SK-N-MC (cell line): ENCODE results near the gene ZNF341.

Experiments
- DNase-seq: peaks from one replicate; pipeline ENCODE4 v3.0.0-alpha.2; 2011; ENCODE audit warnings: low read depth, low spot score
- H3K27ac ChIP-seq: fragments of 200-600 bp; sonication (generic); 2 replicates; pipeline ENCODE4 v1.5.1; 2016; ENCODE audit warnings: mixed run types
- H3K36me3 ChIP-seq: fragments of 200-600 bp; sonication (generic); 2 replicates; pipeline ENCODE4 v1.6.1; 2017; ENCODE audit warnings: antibody characterized with exemption, low read length, mixed read lengths; ENCODE audit not compliant: insufficient read depth
- H3K4me3 ChIP-seq: fragments of 200-600 bp; sonication (generic); 2 replicates; pipeline ENCODE4 v1.5.1; 2016
- H3K9ac ChIP-seq: fragments of 200-600 bp; sonication (generic); 2 replicates; pipeline ENCODE4 v1.8.0; 2017; ENCODE audit warnings: mixed run types, mixed read lengths; ENCODE audit not compliant: insufficient read length
- H3K9me3 ChIP-seq: fragments of 200-600 bp; sonication (generic); 2 replicates; pipeline ENCODE4 v1.6.1; 2017; ENCODE audit warnings: low read depth, mild to moderate bottlenecking, antibody characterized with exemption, low read length, moderate library complexity, mixed read lengths
- EZH2 ChIP-seq: fragments of 200-600 bp; sonication (generic); IDR thresholded peaks from one replicate; pipeline ENCODE4 v1.6.1; 2017; ENCODE audit warnings: antibody characterized with exemption
- FOXP2 ChIP-seq: optimal IDR thresholded peaks from 2 replicates; pipeline ENCODE3; 2011; ENCODE audit warnings: mild to moderate bottlenecking, moderate library complexity; ENCODE audit not compliant: insufficient read depth; ENCODE audit errors: extremely low read length, control extremely low read depth
- POLR2AphosphoS5 ChIP-seq: IDR thresholded peaks from 2 replicates; pipeline ENCODE4 v1.6.1; 2012; ENCODE audit warnings: mild to moderate bottlenecking, low read depth, low read length, borderline replicate concordance

ZNF341 gene

GRCh38 chr20:33687993-33688937 is 43.5 kb upstream of the ZNF341 start:
- no peak overlapping the region for H3K4me3 ChIP-seq
- no peak overlapping the region for H3K27ac ChIP-seq
- TF ChIP-seq FOXP2 (no peak), EZH2 (no peak), POLR2AphosphoS5 (no peak)
- DNase-seq = no peak
- H3K9me3 ChIP-seq = no peaks in the 10 kb centered on the region
- H3K36me3 ChIP-seq = no peaks in the 10 kb centered on the region
- no peak overlapping the region for H3K9ac ChIP-seq

DNA sequence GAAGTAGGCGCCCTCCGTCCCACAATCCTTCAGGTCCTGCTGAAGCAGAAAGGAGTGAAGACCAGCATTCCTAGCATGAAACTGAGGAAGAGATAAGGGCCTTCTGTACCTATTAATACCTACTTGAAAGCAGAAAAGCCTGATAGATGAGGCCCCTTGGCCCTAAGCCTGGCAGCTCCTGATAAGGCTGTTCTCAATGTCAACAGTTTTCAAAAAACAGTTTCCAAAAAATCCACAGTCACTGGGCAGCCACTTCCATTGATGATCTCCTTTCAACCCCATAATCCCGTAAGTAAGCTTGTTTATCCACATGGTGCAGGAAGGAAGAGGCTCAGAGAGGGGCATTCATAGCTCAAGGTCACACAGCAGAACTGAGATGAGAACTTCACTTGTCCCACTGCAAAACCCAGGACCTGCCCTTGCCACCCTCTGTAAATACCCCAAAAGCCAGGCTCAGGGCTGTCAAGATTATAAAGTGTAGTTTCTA is 42.8 kb upstream of the ZNF341 start:
- H3K36me3 ChIP-seq = no peaks in the 10 kb centered on the region
- no peak for TF ChIP-seq EZH2
- no peak overlapping the region for H3K27ac ChIP-seq
- H3K9me3 ChIP-seq = no peaks in the 10 kb centered on the region
- no peak for DNase-seq
- no peak overlapping the region for H3K4me3 ChIP-seq
- H3K9ac ChIP-seq = no peak overlapping the region

GRCh38 chr20:33689493-33689892 is 42.3 kb upstream of the ZNF341 start:
- Histone ChIP-seq H3K36me3 (no peaks in the 10 kb centered on the region), H3K9ac (no peak overlapping the region), H3K4me3 (no peak overlapping the region), H3K27ac (no peak overlapping the region), H3K9me3 (no peaks in the 10 kb centered on the region)
- TF ChIP-seq EZH2 (no peak), FOXP2 (no peak), POLR2AphosphoS5 (no peak)
- no peak for DNase-seq

DNA sequence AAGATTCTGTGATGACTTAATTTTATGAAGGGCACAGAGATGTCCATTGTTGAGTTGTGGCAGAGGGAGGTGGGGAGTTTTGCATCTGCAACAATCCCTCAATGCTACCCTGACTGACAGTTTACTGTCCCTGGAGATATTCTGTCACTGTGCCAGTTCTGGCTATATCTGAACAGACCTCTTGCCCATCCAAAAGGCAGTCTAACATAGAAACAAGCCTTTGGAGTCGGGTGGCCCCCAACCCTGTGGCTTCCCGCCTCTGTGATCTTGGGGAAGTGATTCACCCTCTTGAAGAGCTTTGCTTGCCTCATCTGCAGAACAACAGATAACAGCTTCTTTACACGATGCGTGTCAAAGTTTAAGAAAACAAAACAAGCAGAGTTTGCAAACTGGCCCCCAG is 41.8 kb upstream of the ZNF341 start:
- Histone ChIP-seq H3K4me3 (no peak overlapping the region), H3K36me3 (no peaks in the 10 kb centered on the region), H3K27ac (no peak overlapping the region), H3K9me3 (no peaks in the 10 kb centered on the region), H3K9ac (no peak overlapping the region)
- no peak for DNase-seq
- no peak for TF ChIP-seq EZH2
- no peak for TF ChIP-seq POLR2AphosphoS5
- TF ChIP-seq FOXP2 = no peak

DNA sequence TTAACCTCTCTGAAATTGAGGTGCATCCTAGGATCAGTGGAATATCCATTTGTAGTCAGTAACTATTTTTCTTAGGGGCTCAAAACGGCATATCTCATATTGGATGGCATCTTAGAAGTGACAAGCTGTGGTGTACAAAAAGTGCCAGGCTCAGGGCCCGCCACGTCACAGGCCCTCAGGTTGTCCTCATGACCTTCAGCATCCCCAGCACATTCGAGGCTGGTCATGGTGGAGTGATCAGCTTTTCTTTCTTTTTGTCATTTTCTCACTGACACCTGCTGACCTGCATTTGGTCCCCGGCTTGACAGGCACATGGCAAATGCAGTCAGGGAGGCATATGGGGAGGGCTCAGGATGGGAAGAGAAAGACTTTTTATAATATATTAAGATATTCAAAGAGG is 38.5 kb upstream of the ZNF341 start:
- DNase-seq = no peak
- no peak overlapping the region for H3K9ac ChIP-seq
- no peaks in the 10 kb centered on the region for H3K9me3 ChIP-seq
- H3K27ac ChIP-seq = no peak overlapping the region
- H3K36me3 ChIP-seq = no peaks in the 10 kb centered on the region
- no peak overlapping the region for H3K4me3 ChIP-seq
- TF ChIP-seq FOXP2 (no peak), EZH2 (no peak), POLR2AphosphoS5 (no peak)

GRCh38 chr20:33693741-33694638 is 37.8 kb upstream of the ZNF341 start:
- no peak for DNase-seq
- TF ChIP-seq EZH2 = no peak
- TF ChIP-seq POLR2AphosphoS5 = no peak
- TF ChIP-seq FOXP2 = no peak
- no peak overlapping the region for H3K27ac ChIP-seq
- no peaks in the 10 kb centered on the region for H3K9me3 ChIP-seq
- H3K4me3 ChIP-seq = no peak overlapping the region
- H3K36me3 ChIP-seq = no peaks in the 10 kb centered on the region
- no peak overlapping the region for H3K9ac ChIP-seq

- H3K36me3 ChIP-seq = no peaks in the 10 kb centered on the region
- no peak for TF ChIP-seq POLR2AphosphoS5
- TF ChIP-seq EZH2 = no peak
- TF ChIP-seq FOXP2 = no peak
- no peak overlapping the region for H3K4me3 ChIP-seq
- H3K9me3 ChIP-seq = no peaks in the 10 kb centered on the region
- H3K27ac ChIP-seq = no peak overlapping the region
- H3K9ac ChIP-seq = no peak overlapping the region
- DNase-seq = no peak
Observed at GRCh38 chr20:33694639-33695012, 37.2 kb upstream of the ZNF341 start.

DNA sequence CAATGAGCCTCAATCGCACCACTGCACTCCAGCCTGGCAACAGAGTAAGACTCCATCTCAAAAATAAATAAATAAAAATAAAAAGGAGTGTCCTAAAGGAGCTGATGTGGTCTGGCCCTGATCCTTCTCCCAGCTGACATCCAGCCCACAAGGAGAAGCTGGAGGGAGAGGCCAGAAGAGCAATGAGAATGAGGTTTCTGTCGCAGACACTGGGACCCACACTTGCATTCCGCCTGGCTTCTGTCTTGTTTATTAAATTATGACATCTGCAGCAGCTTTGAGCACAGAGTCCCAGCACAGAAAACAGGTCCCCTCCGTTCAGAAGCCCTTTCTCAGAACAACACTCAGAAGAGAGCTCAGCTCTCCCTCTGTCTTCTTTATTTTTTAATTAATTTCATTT is 35.3 kb upstream of the ZNF341 start:
- TF ChIP-seq FOXP2 (no peak), EZH2 (no peak), POLR2AphosphoS5 (no peak)
- Histone ChIP-seq H3K9me3 (no peaks in the 10 kb centered on the region), H3K9ac (no peak overlapping the region), H3K27ac (no peak overlapping the region), H3K36me3 (no peaks in the 10 kb centered on the region), H3K4me3 (no peak overlapping the region)
- no peak for DNase-seq
